ENCODE measurements around the gene KRTAP10-4.

- TF ChIP-seq TAF1 (IDR thresholded peaks at IDR 0.05; ENCODE audit: borderline replicate concordance, insufficient read depth, low read length): no peak
- TF ChIP-seq POLR2AphosphoS5 (IDR thresholded peaks at IDR 0.05; ENCODE audit: low read depth, low read length): no peak
Measured at GRCh38 chr21:44583089-44583799, 9.7 kb downstream of the KRTAP10-4 start.
